ENCODE measurements around the gene SOCS2.
"Not testable (repeated sequence)": the region's sequence is repeated elsewhere in the genome, so short reads cannot be mapped to it uniquely, and the experiment has no call there.

Gene SOCS2, protein sequence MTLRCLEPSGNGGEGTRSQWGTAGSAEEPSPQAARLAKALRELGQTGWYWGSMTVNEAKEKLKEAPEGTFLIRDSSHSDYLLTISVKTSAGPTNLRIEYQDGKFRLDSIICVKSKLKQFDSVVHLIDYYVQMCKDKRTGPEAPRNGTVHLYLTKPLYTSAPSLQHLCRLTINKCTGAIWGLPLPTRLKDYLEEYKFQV
- 10.6 to 19.9 reads per million in 2 donors for total RNA-seq

- peak in 3 of 5 experiments; percentile 12 to 39 (median 29) for DNase-seq
Measured at GRCh38 chr12:93571925-93572711, at the start of gene SOCS2. Gene SOCS2, plus strand, starts transcription at chr12:93572675. Its CDS starts 223 bp downstream, at chr12:93572898.

DNA sequence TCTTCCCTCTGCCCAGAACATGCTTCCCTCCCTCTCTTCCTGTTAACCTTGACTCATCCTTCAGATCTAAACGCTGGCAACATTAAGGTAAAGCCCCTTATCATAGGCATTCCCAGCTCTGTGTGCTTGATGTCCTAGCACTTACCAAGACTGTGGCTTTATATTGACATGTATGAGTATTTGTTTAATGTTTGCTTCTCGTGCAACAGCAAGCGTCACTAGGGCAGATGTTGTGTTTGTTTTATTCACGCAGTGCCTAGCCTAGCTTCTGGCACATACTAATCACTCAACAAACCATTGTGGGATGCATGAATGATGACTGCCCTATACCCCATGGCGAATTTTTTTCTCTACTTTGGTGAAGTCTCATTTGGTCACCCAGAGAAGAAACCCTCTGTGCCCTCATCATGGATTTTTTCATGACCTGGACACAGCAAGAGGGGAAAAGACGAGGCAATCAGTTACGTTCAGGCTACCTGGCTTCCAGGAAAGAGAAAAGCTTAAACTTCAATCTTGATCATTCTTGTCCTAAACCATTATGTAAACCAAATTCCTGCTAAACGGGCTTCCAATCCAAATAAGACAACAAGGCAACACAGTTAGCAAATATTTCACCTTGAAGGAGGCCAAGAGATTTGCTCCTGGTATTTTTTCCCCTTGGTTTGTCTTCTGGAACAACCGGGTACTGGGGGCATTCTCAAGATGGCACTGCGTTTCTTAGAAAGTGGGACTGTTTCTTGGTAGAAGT lies 47.9 kb upstream of the SOCS2 start:
- DNase-seq: no peak

DNA sequence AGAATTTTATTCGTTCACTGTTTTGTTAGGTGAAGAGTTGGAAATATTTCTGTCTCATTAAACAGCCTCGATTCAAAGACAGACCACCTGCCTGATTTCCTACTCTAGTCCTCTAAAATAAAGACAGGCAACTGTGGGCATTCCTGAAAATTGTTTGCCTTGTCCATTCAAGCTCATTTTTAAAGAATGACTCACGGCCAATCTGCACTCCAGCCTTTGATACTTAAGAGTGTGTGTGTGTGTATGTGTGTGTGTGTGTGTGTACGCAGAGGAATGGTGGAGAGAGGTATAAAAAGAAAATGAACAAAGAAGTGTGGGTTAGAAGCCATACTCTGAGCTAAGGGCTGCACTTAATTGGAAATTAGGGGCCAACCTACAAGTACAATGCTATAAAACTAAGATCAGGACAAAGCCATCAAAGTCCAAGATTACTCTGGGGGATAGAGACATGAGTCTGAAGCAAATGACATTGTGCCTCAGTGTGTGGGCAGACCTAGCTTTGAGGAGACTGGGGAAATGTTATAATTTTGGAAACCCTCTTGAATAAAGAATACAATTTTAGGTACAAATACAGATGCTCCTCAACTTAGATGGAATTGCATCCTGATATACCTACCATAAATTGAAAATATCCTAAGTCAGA lies 45.6 kb upstream of the SOCS2 start:
- no peak for DNase-seq

DNA sequence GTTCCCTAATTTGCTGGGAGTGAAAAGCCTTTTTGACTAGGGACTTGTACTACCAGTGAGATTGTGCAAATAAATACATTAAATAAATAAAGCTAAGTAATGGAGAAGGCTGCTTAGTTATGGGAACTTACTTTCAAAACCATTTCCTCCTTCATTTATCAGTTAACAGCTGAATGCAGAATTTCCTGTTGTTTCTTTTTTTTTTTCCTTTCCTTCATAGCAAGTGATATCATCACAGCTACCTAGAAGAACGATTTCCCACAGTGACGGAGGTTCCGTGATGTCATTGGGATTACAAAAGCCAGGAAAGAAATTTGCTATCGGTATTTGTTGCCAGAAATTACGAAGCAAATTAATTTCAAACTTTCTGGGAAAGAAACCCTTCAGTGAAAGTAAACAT lies 42.1 kb upstream of the SOCS2 start:
- peak in 1 of 5 experiments; percentile 18 for DNase-seq

DNA sequence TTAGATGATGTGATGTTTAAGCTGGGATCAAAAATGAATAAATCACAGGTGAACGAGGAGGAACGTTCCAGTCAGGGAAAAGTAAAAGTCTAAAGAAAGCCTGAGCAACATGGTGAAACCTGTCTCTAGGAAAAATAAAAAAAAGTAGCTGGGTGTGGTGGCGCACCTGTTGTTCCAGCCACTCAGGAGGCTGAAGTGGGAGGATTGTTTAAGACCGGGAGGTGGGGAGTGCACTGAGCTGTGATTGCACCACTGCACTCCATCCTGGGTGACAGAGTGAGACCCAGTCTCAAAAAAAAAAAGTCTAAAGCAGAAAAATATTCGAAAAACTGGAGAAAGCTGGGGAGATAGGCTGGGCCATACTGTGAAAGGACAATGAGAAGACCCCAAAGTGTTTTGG lies 39.2 kb upstream of the SOCS2 start:
- DNase-seq: no peak

DNA sequence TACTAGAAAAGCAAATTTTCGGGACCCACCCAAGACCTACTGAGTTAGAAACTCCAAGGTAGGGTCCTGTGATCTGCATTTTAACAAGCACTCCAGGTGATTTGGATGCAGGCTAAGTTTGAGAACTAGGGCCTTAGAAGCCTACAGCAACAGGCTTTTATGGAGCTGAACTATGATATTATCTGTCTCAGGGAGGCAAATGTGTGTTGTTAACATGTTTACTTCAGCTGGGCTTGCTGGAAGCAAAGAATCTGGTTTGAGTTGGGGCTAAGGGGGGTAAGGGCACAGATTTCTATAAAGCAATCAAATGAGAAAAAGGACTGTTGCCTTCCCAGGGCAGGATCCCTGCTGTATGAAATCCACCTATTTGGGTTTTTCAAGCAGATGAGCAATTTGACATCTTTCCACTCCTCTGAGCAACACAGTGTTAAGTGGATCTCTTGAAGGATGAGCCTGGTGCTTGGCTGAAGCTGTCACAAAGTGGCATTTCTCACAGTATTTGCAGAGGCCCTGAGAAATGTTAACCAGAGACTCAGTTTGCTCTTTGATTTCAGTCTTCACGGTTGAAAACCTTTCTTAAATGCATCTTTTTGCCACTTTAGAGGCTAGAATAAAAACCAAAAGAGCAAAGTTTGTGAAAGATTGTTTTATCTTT lies 36.2 kb upstream of the SOCS2 start:
- DNase-seq: no peak

DNA sequence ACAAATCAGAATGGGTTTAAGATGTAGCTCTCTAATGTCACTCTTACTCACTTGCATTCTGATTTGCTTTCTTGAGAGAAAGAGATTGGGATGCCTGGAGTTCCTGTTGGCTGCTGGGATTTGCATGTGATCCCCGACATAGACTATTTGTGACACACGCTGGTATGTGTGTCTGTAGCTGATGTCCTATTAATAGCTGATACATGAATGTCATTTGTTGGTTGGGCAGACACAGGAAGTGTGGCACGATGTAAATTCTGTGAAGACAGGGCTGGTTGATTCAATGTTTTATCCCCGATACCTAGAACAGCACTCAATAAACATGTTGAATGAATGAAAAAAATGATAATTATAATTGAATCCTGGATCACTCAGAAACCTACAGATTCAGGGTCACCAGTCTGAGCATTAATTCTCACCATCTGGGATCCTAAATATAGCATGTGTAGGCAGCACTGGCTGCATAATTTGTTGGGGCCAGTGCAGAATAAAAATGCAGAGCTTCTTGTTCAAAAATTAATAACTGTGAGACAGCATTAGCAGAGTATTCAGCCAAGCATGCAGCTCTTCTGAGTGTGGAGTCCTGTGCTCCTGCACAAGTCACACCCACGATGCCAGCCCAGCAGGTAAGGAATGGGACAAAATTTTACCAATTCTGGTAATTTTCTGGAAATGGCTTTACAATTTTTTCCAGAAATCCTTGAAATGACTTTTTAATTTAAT lies 35.5 kb upstream of the SOCS2 start:
- DNase-seq: peak in 1 of 5 experiments; percentile 16

- no peak for DNase-seq
Measured at GRCh38 chr12:93537769-93538168, 34.7 kb upstream of the SOCS2 start.

DNA sequence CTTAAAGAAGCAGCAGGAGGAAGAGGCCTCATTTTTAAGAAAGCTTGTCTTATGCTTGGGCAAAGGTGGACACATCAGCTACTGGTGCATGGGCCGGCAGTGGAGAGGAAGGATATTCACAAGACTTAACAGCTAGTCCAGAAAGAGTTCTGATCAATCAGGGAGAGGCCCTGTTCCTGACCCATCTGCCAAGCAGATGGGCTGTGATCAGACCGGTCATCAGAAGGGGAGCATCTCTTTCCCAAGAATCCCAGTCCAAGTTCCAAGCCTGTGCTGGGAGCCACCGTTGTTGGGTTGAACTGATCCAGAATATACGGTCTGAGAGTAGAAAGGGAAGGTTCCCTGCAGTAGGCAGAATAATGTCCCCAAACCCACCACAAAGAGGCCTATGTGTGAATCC lies 32.7 kb upstream of the SOCS2 start:
- DNase-seq: no peak

GRCh38 chr12:93540466-93540865 lies 32.0 kb upstream of the SOCS2 start:
- no peak for DNase-seq

GRCh38 chr12:93541578-93542225 lies 30.8 kb upstream of the SOCS2 start:
- peak in 1 of 5 experiments; percentile 29 for DNase-seq

DNA sequence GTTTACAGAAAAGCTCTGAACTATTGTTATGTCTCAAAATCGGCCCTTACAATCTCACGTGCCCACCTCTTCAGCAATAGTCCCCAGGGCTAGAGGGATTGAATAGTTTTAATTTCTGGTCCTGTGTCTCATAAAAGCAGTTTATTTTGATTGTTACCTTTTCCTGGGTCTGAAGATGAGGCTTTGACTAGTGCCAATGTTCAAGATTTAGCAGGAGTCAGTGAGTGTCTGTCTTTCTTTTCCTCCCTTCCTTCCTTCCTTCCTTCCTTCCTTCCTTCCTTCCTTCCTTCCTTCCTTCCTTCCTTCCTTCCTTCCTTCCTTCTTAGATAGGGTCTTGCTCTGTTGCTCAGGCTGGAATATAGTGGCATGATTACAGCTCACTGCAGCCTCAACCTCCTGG lies 24.7 kb upstream of the SOCS2 start:
- no peak for DNase-seq

GRCh38 chr12:93549174-93549573 lies 23.3 kb upstream of the SOCS2 start:
- DNase-seq: no peak

DNA sequence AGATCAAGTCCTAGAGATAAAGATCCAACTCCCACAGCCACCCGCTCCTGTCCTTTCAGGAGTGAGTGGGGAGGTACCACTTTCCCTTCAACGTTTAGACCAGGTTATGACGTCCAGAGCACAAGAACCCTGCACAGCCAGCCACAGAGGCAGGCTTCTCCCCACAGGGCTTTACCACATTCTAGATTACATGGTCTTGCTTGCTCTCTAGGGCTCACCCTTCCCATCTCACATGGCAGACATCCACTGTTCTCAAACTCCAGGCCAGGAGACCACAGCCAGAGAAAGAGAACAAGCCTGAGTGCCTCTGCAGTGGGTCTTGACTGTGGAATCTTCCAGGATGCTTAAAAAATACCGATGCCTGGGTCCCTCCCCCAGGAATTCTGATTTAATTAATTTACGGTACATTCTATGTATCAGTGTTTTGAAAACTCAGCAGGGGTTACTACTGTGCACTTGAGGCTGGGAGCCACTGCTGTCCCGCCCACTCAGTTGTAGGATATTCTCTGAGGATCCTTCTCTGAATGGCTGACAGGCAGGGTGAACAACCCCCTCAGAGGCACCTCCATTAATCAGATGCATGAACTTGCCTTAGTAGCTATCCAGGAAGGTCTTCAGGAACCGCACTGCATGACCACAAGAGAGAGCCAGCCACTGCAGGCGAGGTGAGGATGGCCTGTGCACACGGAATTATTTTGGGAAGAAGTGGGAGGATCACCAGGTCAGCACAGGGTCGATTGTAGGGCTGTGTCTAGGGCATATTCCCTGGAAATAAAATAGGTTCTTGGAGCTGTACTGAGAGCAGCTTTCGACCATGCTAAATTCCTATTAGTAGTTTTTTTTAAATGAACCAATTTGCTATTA lies 21.5 kb upstream of the SOCS2 start:
- DNase-seq: no peak

DNA sequence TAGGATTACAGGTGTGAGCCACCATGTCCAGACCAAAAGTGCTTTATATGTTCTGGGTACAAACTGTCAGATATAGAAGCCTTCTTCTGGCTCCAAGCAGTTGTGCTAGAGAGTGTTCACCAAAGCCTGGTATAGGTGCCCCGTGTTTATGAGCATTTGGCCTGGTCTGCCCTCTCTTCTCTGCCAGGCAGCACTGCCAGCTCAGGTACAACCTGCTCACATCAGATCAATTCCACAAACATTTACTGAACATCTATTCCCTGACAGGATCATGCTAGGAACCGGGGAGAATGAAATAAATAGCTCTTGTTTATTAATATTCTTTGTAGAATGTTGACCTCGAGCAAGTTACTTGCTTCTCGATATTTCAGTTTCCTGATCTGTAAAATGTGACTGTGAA lies 20.0 kb upstream of the SOCS2 start:
- DNase-seq: no peak

DNA sequence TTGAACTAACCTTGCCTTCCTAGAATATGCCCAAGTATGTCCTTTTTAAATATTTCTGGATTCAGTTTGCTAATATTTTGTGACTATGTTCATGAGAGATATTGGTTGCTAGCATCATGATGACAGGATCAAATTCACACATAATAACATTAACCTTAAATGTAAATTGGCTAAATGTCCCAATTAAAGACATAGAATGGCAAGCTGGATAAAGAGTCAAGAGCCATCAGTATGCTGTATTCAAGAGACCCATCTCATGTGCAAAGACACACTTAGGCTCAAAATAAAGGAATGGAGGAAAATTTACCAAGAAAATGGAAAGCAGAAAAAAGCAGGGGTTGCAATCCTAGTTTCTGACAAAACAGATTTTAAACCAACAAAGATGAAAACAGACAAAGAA lies 14.6 kb upstream of the SOCS2 start:
- DNase-seq: not testable (repeated sequence)

DNA sequence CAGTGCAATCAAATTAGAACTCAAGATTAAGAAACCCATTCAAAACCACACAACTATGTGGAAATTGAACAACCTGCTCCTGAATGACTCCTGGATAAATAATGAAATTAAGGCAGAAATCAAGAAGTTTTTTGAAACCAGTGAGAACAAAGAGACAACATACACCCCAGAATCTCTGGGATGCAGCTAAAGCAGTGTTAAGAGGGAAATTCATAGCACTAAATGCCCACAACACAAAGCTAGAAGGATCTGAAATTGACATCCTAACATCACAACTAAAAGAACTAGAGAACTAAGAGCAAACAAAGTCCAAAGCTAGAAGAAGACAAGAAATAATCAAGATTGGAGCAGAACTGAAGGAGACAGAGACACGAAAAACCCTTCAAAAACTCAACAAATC lies 13.8 kb upstream of the SOCS2 start:
- DNase-seq: not testable (repeated sequence)

DNA sequence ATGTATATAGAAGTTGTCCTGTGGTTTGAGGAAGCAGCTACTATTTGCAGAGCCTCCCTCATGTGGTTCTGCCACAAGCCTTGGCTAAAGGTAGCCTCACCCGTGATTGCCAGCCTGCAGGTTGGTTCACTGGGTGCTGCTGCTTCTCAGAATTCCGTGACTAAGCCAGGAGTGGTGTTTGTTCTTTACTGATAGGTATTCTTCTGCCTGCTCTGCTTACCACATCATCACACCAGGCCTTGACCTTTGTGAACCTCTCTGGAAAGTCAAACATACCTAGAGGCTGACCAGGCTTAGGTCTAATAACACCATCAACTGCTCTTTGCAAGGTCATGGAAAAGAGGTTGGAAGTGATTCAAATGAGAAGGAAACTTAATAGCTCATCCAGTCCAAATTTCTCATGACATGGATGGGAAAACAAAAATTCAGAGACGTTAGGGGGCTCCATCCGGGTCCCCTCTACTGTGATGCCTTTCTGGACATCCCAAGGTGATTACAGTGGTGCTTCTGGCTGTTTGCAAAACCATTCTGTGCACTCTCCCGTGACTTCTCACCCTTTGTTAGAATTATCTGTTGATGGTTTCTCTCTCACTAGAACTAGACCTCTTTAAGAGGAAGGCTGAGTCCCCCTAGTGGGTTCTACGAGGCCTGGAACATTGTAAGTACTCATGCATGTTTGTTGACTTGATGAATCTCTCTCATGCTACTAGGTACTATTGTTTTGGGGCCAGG lies 8.5 kb upstream of the SOCS2 start:
- DNase-seq: peak in 1 of 5 experiments; percentile 41

GRCh38 chr12:93565760-93566159 lies 6.7 kb upstream of the SOCS2 start:
- no peak for DNase-seq

DNA sequence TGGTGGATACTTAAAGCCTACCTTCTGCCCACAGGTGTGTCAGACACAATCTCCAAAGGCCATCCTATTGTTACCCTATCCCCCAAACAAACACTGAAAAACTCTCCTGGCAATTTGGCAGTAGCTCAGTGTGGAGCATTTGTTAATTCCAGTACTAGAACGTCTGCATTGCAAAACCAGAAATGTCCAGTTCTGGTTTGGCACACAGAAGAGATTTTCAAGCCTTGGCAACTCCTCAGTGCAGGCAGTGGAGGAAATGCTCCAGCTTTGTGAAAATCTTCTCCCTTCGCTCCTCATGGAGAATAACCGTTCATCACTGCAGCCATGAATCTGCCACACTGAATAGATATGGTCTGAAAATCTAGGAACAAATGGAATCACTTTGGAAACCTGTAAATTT lies 5.3 kb upstream of the SOCS2 start:
- DNase-seq: no peak
